Liver (tissue), 9 donors: Measurements from ENCODE around the gene ZMYND10. TPM values are rescaled to one million over a fixed set of nuclear protein-coding genes. Genes with fewer than 3 reads are reported as not detected.

ENCODE experiments used
- DNase-seq: peaks from one replicate; pipeline ENCODE4 v3.0.0-alpha.2; 2017; ENCODE audit warnings: low spot score
- H3K27ac ChIP-seq, 2 donors: one replicate each; pipeline ENCODE4 v1.7.0; 2013; ENCODE audit warnings: inconsistent platforms in 2 of 2, low read length in 2 of 2, control low read depth in 1 of 2, low read depth in 1 of 2, mild to moderate bottlenecking in 1 of 2
- H3K27me3 ChIP-seq, 4 donors: one replicate each; pipeline versions ENCODE4 v1.6.1 to v1.7.0; 2013; ENCODE audit warnings: low read length in 3 of 4, inconsistent platforms in 1 of 4, mild to moderate bottlenecking in 1 of 4, moderate library complexity in 1 of 4; ENCODE audit not compliant: control insufficient read depth in 4 of 4, insufficient read depth in 4 of 4
- H3K36me3 ChIP-seq, 4 donors: one replicate each; pipeline versions ENCODE4 v1.6.1 to v1.7.0; 2013; ENCODE audit warnings: low read length in 3 of 4, mild to moderate bottlenecking in 3 of 4, low read depth in 1 of 4, moderate library complexity in 1 of 4; ENCODE audit not compliant: control insufficient read depth in 4 of 4, insufficient read depth in 3 of 4
- H3K4me1 ChIP-seq, 4 donors: one replicate each; pipeline versions ENCODE4 v1.6.1 to v1.7.0; 2013; ENCODE audit warnings: low read length in 3 of 4, mild to moderate bottlenecking in 3 of 4, moderate library complexity in 1 of 4; ENCODE audit not compliant: control insufficient read depth in 4 of 4, insufficient read depth in 4 of 4
- H3K4me3 ChIP-seq, 3 donors: one replicate each; pipeline versions ENCODE4 v1.6.1 to v1.7.0; 2013; ENCODE audit warnings: low read length in 3 of 3, control low read depth in 1 of 3, low read depth in 1 of 3, mild to moderate bottlenecking in 1 of 3
- H3K9ac ChIP-seq, 2 donors: one replicate each; pipeline ENCODE4 v1.7.0; 2013; ENCODE audit warnings: low read length in 2 of 2, mild to moderate bottlenecking in 2 of 2, moderate library complexity in 2 of 2, control low read depth in 1 of 2, low read depth in 1 of 2
- H3K9me3 ChIP-seq, 4 donors: one replicate each; pipeline versions ENCODE4 v1.6.1 to v1.7.0; 2013; ENCODE audit warnings: low read length in 3 of 4; ENCODE audit not compliant: control insufficient read depth in 4 of 4
- EGR1 ChIP-seq, 2 donors: IDR thresholded peaks; 2 replicates each; pipeline ENCODE4 v1.6.1; 2016 to 2018; ENCODE audit warnings: antibody characterized with exemption in 2 of 2, low read depth in 2 of 2
- FOXA2 ChIP-seq: IDR thresholded peaks from 2 replicates; pipeline ENCODE4 v1.6.1; 2016; ENCODE audit warnings: antibody characterized with exemption
- JUND ChIP-seq, 2 donors: IDR thresholded peaks; 2 replicates each; pipeline ENCODE4 v1.6.1; 2016; ENCODE audit warnings: antibody characterized with exemption in 2 of 2
- NR2F2 ChIP-seq: IDR thresholded peaks from 2 replicates; pipeline ENCODE4 v1.6.1; 2016; ENCODE audit warnings: antibody characterized with exemption
- RXRA ChIP-seq, 2 donors: IDR thresholded peaks; 2 replicates each; pipeline ENCODE4 v1.6.1; 2017 to 2018; ENCODE audit warnings: antibody characterized with exemption in 2 of 2, mild to moderate bottlenecking in 1 of 2
- SP1 ChIP-seq: IDR thresholded peaks from 2 replicates; pipeline ENCODE4 v1.6.1; 2018; ENCODE audit warnings: antibody characterized with exemption, mild to moderate bottlenecking
- TAF1 ChIP-seq: conservative IDR thresholded peaks from 2 replicates; pipeline ENCODE4 v1.6.1; 2016; ENCODE audit warnings: antibody characterized with exemption, mild to moderate bottlenecking
- YY1 ChIP-seq: IDR thresholded peaks from 2 replicates; pipeline ENCODE4 v1.6.1; 2016; ENCODE audit warnings: antibody characterized with exemption, mild to moderate bottlenecking
- WGBS: extraction: QIAGEN DNeasy Blood & Tissue Kit; methylation state at CpG from one replicate; pipeline ENCODE4 v1.1.7; 2013; 5-methylcytosine and 5-hydroxymethylcytosine counted together
- polyA plus RNA-seq, 2 donors: library from polyadenylated mRNA; stranded (reverse) in 1 of 2; unstranded in 1 of 2; fragments of 200-250 nt in 1 of 2; fragments of >200 nt in 1 of 2; fragmentation: Nextera tagmentation in 1 of 2; extraction: Ambion mirVana in 1 of 2; gene quantifications; one replicate each; pipeline versions ENCODE4 v1.2.1 to v1.2.3, GENCODE V29; 2013 to 2015
- total RNA-seq, 2 donors: library from RNA; depleted of rRNA; stranded (reverse); fragments of >200 nt; gene quantifications; one replicate each; pipeline ENCODE4 v1.2.3, GENCODE V29; 2014
- TF ChIP-seq, protein P1 (sequence below): fragments of 150-350 bp; IDR thresholded peaks from 2 replicates; pipeline ENCODE4 v1.5.1; 2017; ENCODE audit warnings: improper control_type of control experiment, low read depth, low read length; ENCODE audit not compliant: missing input control
- TF ChIP-seq, protein P2 (sequence below): IDR thresholded peaks from 2 replicates; pipeline ENCODE4 v1.6.1; 2016; ENCODE audit warnings: antibody characterized with exemption
- TF ChIP-seq, protein P3 (sequence below): IDR thresholded peaks from 2 replicates; pipeline ENCODE4 v1.6.1; 2016; ENCODE audit warnings: antibody characterized with exemption, mild to moderate bottlenecking
- donor health status: healthy.
- donor health status: healthy.
- donor health status: healthy.
- donor health status: healthy.
- donor health status: healthy.

The ZMYND10 gene
- total and polyA plus RNA-seq, 4 donors: 0.09 to 0.75 (median 0.27) TPM

DNA sequence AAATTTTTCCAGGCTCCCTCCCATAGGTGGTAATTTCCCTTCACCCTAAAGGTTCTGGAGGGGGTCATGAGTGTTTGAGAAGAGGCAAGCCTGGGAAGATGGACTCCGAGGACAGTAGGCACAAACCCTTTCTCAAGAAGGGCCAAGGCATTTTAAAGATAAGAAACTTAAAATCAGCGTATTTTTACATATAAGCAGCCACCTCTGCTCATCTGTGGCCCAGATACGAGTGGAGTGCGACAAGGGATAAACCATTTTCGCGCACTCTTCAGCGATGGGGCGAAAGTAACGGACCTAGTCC lies 5.4 kb downstream of the ZMYND10 start:
- Histone ChIP-seq H3K36me3 (no peaks in the 10 kb centered on the region), H3K4me3 (peak overlapping the region in 1 of 3 donors; percentile 42), H3K27me3 (no peaks in the 10 kb centered on the region), H3K9ac (peak overlapping the region in 1 of 2 donors; percentile 62), H3K9me3 (no peaks in the 10 kb centered on the region), H3K4me1 (peaks cover 6 to 32% (median 15%) of the 10 kb centered on the region in 4 donors), H3K27ac (peak overlapping the region; percentile 21 to 34)
- no peak for DNase-seq
- 41% methylated on average over 9 of the region's 9 CpGs for WGBS
- no peak for TF ChIP-seq TAF1
- no peak for TF ChIP-seq FOXA2
- TF ChIP-seq RXRA (IDR thresholded peaks at IDR 0.05): no peak
- no peak for TF ChIP-seq NR2F2
- TF ChIP-seq EGR1 (IDR thresholded peaks at IDR 0.05; ENCODE audit: low read depth in 2 of 2): no peak

DNA sequence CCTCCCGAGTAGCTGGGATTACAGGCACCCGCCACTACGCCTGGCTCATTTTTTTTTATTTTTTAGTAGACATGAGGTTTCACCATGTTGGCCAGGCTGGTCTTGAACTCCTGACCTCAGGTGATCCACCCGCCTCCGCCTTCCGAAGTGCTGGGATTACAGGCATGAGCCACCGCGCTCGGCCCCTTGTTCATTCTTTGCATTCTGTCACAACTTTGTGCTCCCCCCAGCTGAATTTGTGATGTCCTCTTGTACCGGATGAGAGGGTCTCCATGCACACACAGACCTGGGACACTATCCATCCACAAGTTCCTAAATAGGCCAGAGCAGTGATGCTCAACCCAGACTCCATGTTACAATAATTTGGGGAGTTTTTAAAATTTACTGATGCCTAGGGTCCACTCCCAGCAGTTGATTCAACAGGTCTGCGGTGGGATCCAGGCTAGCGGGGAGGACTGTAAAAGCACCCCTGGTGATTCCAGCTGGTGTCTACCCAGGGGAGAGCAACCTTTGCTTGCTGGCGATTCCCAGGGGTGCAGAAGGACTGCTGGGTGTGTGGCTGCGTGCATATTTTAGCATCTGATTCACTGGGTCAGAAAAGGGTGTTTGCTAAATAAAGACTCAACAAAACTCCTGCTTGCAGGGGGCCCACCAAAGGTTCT lies 5.9 kb downstream of the ZMYND10 start:
- DNase-seq: no peak
- 78% methylated on average over 14 of the region's 14 CpGs for WGBS
- H3K9ac ChIP-seq: peak overlapping the region in 1 of 2 donors; percentile 62

DNA sequence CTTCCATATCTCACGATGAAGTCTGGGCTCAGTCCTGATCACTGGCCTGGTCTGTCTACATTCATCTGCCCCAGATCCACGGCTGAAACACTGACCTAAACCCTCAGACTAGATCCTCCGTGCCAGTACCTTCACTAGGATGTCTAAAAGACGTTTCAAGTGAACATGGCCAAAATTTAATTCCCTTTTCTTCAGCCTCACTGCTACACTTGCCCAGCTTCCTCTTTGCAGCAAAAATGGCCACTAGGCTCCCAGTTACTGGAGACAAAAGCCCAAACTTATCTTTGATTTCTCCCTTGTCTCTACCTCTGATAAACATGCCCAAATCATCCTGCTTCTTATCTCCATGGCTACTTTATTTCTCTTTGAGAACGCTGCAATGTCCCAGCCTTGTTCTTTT lies 6.6 kb downstream of the ZMYND10 start:
- Histone ChIP-seq H3K9me3 (no peaks in the 10 kb centered on the region), H3K9ac (peak overlapping the region in 1 of 2 donors; percentile 52), H3K4me3 (peak overlapping the region in 1 of 3 donors; percentile 12), H3K4me1 (peaks cover 6 to 40% (median 20%) of the 10 kb centered on the region in 4 donors), H3K27ac (peak overlapping the region; percentile 92 to 99), H3K27me3 (no peaks in the 10 kb centered on the region), H3K36me3 (no peaks in the 10 kb centered on the region)
- TF ChIP-seq, protein P1, sequence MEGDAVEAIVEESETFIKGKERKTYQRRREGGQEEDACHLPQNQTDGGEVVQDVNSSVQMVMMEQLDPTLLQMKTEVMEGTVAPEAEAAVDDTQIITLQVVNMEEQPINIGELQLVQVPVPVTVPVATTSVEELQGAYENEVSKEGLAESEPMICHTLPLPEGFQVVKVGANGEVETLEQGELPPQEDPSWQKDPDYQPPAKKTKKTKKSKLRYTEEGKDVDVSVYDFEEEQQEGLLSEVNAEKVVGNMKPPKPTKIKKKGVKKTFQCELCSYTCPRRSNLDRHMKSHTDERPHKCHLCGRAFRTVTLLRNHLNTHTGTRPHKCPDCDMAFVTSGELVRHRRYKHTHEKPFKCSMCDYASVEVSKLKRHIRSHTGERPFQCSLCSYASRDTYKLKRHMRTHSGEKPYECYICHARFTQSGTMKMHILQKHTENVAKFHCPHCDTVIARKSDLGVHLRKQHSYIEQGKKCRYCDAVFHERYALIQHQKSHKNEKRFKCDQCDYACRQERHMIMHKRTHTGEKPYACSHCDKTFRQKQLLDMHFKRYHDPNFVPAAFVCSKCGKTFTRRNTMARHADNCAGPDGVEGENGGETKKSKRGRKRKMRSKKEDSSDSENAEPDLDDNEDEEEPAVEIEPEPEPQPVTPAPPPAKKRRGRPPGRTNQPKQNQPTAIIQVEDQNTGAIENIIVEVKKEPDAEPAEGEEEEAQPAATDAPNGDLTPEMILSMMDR: no peak
- TF ChIP-seq RXRA (IDR thresholded peaks at IDR 0.05) (no peak), YY1 (no peak)
- TF ChIP-seq, protein P2, sequence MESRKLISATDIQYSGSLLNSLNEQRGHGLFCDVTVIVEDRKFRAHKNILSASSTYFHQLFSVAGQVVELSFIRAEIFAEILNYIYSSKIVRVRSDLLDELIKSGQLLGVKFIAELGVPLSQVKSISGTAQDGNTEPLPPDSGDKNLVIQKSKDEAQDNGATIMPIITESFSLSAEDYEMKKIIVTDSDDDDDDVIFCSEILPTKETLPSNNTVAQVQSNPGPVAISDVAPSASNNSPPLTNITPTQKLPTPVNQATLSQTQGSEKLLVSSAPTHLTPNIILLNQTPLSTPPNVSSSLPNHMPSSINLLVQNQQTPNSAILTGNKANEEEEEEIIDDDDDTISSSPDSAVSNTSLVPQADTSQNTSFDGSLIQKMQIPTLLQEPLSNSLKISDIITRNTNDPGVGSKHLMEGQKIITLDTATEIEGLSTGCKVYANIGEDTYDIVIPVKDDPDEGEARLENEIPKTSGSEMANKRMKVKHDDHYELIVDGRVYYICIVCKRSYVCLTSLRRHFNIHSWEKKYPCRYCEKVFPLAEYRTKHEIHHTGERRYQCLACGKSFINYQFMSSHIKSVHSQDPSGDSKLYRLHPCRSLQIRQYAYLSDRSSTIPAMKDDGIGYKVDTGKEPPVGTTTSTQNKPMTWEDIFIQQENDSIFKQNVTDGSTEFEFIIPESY: no peak
- TF ChIP-seq, protein P3, sequence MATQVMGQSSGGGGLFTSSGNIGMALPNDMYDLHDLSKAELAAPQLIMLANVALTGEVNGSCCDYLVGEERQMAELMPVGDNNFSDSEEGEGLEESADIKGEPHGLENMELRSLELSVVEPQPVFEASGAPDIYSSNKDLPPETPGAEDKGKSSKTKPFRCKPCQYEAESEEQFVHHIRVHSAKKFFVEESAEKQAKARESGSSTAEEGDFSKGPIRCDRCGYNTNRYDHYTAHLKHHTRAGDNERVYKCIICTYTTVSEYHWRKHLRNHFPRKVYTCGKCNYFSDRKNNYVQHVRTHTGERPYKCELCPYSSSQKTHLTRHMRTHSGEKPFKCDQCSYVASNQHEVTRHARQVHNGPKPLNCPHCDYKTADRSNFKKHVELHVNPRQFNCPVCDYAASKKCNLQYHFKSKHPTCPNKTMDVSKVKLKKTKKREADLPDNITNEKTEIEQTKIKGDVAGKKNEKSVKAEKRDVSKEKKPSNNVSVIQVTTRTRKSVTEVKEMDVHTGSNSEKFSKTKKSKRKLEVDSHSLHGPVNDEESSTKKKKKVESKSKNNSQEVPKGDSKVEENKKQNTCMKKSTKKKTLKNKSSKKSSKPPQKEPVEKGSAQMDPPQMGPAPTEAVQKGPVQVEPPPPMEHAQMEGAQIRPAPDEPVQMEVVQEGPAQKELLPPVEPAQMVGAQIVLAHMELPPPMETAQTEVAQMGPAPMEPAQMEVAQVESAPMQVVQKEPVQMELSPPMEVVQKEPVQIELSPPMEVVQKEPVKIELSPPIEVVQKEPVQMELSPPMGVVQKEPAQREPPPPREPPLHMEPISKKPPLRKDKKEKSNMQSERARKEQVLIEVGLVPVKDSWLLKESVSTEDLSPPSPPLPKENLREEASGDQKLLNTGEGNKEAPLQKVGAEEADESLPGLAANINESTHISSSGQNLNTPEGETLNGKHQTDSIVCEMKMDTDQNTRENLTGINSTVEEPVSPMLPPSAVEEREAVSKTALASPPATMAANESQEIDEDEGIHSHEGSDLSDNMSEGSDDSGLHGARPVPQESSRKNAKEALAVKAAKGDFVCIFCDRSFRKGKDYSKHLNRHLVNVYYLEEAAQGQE: no peak
- DNase-seq: no peak
- 74% methylated on average over 5 of the region's 5 CpGs for WGBS

More for the DNA sequence above, 5.9 kb downstream of the ZMYND10 start:
- Histone ChIP-seq H3K27me3 (no peaks in the 10 kb centered on the region), H3K4me1 (peaks cover 6 to 34% (median 16%) of the 10 kb centered on the region in 4 donors), H3K9me3 (no peaks in the 10 kb centered on the region), H3K36me3 (no peaks in the 10 kb centered on the region), H3K27ac (peak overlapping the region; percentile 34 to 99), H3K4me3 (peak overlapping the region in 1 of 3 donors; percentile 42)
- TF ChIP-seq EGR1 (IDR thresholded peaks at IDR 0.05; ENCODE audit: low read depth in 2 of 2): no peak
- TF ChIP-seq SP1: no peak
- no peak for TF ChIP-seq JUND (IDR thresholded peaks at IDR 0.05)
